Activated naive CD4-positive, alpha-beta T cell treated with anti-CD3 and anti-CD28 coated beads, Interleukin-2, amount 50 U/mL, for 24 hours (primary cell): ENCODE results near the gene ZSWIM2.

Experiments
- H3K27ac Mint-ChIP-seq: one replicate; pipeline ENCODE4 v1.8.0; 2021; ENCODE audit warnings: mild to moderate bottlenecking, mixed read lengths
- H3K27me3 Mint-ChIP-seq: one replicate; pipeline ENCODE4 v1.8.0; 2021; ENCODE audit warnings: mixed read lengths
- H3K36me3 Mint-ChIP-seq: one replicate; pipeline ENCODE4 v1.8.0; 2021; ENCODE audit warnings: mixed read lengths
- H3K4me1 Mint-ChIP-seq: one replicate; pipeline ENCODE4 v1.8.0; 2021; ENCODE audit warnings: mixed read lengths
- H3K4me3 Mint-ChIP-seq: one replicate; pipeline ENCODE4 v1.8.0; 2021; ENCODE audit warnings: mild to moderate bottlenecking, mixed read lengths
- H3K9me3 Mint-ChIP-seq: one replicate; pipeline ENCODE4 v1.8.0; 2021; ENCODE audit warnings: mixed read lengths

The ZSWIM2 gene

DNA sequence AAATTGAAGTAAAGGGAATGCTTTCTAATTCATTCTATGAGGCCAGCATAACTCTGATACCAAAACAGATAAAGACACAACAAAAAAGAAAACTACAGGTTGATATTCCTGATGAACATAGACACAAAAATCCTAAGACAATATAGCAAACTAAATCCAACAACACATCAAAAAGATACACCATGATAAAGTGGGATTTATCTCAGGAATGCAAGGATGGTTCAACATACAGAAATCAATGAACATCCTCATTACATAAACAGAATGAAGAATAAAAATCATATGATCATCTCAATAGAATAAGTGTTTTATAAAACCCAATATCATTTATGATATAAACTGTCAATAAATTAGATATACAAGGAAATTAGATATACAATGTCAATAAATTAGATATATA lies 65.7 kb downstream of the ZSWIM2 start:
- peaks cover 2% of the 10 kb centered on the region for H3K36me3 Mint-ChIP-seq
- no peaks in the 10 kb centered on the region for H3K27me3 Mint-ChIP-seq
- no peak overlapping the region for H3K27ac Mint-ChIP-seq
- no peak overlapping the region for H3K4me3 Mint-ChIP-seq
- H3K9me3 Mint-ChIP-seq, result peaks cover 16% of the 10 kb centered on the region
- H3K4me1 Mint-ChIP-seq, result no peaks in the 10 kb centered on the region

GRCh38 chr2:186780701-186781316 lies 68.2 kb downstream of the ZSWIM2 start:
- Mint-ChIP-seq H3K4me3 (no peak overlapping the region), H3K9me3 (peaks cover 12% of the 10 kb centered on the region), H3K27ac (no peak overlapping the region), H3K27me3 (no peaks in the 10 kb centered on the region), H3K4me1 (no peaks in the 10 kb centered on the region), H3K36me3 (peaks cover 2% of the 10 kb centered on the region)
